ENCODE measurements around the gene KCNIP4.

Gene KCNIP4

DNA sequence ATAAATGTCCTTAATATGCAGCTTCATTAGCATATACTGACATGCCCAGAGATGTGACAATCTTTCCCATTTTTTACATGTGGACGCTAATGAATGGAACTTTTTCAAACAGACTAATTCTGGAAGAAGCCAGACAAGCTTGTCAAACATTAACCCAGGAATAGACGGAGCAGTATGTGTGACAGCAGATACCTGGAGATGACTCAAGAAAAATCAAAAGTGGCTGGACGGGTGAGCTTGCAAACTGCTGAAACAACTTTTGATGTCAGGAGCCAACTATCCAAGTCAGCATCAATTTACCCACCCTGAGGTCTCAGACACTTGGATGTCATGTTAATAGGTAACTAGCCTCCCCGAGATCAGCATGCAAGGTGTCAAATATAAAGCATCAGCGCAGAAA, 1065.3 kb downstream of the KCNIP4 start:
- Mint-ChIP-seq H3K4me1 (no peaks in the 10 kb centered on the region), H3K27ac (no peak overlapping the region), H3K27me3 (no peaks in the 10 kb centered on the region), H3K4me3 (no peak overlapping the region), H3K36me3 (ENCODE audit: low read depth) (no peaks in the 10 kb centered on the region), H3K9me3 (peaks cover 13% of the 10 kb centered on the region)
- ATAC-seq (no peak), DNase-seq (no peak)

DNA sequence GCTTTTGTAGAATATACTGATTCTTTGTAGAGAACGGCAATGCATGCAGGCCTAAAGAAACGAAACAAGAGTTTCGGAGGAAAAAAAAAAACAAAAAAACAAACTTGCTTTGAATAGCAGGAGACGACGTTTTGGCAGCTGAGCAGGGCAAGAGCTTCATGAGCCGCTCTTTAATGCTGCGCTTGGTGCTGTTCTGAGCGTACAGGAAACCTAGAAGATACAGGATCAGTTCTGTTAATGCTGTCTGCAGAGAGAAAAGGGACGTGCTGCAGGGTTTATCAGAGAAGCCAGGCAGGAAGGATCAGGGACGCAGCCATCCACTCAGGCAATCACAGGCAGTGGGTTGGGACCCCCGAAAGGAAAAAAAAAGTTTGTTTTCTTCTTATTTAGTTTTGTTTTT, 1066.1 kb downstream of the KCNIP4 start:
- Mint-ChIP-seq H3K4me1 (no peaks in the 10 kb centered on the region), H3K36me3 (ENCODE audit: low read depth) (no peaks in the 10 kb centered on the region)

DNA sequence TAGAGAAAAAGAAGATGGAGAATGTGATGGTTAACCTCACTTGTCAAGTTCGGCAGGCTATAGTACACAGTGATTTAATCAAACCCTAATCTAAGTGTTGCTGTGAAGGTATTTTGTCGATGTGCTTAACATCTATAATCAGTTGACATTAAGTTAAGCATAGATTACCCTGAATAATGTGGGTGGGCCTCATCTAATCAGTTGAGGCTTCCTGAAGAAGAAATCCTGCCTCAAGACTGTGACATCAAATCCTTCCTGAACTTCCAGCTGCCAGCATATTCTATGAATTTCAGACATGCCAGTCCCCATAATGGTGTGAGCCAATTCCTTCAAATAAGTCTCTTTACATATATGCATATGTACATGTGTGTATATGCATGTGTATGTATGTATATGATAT, 1066.9 kb downstream of the KCNIP4 start:
- ATAC-seq = no peak
- H3K27ac Mint-ChIP-seq = no peak overlapping the region
- H3K9me3 Mint-ChIP-seq = peaks cover 13% of the 10 kb centered on the region
- no peak for DNase-seq
- H3K4me3 Mint-ChIP-seq = no peak overlapping the region
- H3K27me3 Mint-ChIP-seq = no peaks in the 10 kb centered on the region
- no peaks in the 10 kb centered on the region for H3K36me3 Mint-ChIP-seq (ENCODE audit: low read depth)
- H3K4me1 Mint-ChIP-seq = no peaks in the 10 kb centered on the region

More for the DNA sequence above, 1066.1 kb downstream of the KCNIP4 start:
- Mint-ChIP-seq H3K27me3 (no peaks in the 10 kb centered on the region), H3K4me3 (no peak overlapping the region), H3K9me3 (peaks cover 13% of the 10 kb centered on the region), H3K27ac (no peak overlapping the region)
- ATAC-seq (no peak), DNase-seq (no peak)

DNA sequence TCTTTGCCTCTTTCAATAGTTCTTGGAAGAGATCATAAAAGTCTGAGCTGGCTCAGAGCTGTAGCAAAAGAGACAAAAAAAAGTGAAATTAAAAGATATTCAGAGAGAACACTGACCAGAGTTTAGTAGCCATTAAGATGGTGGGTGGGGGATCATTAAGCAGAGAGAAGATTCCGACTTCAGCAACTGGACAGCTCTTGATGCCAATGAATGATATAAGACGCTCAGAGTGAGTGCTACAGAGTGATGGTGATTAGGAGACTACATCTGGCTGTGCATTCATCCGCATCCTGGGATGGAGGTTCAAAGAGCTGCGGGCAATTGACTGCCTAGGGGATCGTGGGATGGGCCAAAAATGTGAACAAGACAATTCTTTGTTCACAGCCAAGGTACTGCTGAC, 1069.8 kb downstream of the KCNIP4 start:
- H3K9me3 Mint-ChIP-seq = peaks cover 7% of the 10 kb centered on the region
- no peak overlapping the region for H3K4me3 Mint-ChIP-seq
- DNase-seq (no peak), ATAC-seq (no peak)
- no peak overlapping the region for H3K27ac Mint-ChIP-seq
- H3K36me3 Mint-ChIP-seq (ENCODE audit: low read depth) = no peaks in the 10 kb centered on the region
- H3K27me3 Mint-ChIP-seq = no peaks in the 10 kb centered on the region
- no peaks in the 10 kb centered on the region for H3K4me1 Mint-ChIP-seq

DNA sequence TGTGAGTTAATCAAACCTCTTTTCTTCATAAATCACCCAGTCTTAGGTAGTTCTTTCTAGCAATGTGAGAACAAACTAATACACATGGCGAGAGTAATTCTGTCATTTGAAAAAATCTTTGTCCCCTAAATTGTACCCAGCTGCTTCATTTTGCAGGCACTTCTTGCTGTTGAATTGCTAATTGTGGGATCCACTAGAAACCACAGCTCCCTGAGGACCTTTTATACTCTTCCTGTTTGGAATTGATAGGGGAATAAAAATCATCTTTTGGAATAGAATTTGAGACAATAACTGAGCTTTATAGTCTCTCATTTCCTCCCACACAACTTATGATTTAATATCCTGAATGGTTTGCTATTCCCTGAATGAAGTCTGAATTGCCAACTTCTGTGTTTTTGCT, 1078.1 kb downstream of the KCNIP4 start:
- DNase-seq (no peak), ATAC-seq (no peak)
- Mint-ChIP-seq H3K27me3 (no peaks in the 10 kb centered on the region), H3K27ac (no peak overlapping the region), H3K9me3 (no peaks in the 10 kb centered on the region), H3K36me3 (ENCODE audit: low read depth) (no peaks in the 10 kb centered on the region), H3K4me1 (peaks cover 6% of the 10 kb centered on the region), H3K4me3 (no peak overlapping the region)

DNA sequence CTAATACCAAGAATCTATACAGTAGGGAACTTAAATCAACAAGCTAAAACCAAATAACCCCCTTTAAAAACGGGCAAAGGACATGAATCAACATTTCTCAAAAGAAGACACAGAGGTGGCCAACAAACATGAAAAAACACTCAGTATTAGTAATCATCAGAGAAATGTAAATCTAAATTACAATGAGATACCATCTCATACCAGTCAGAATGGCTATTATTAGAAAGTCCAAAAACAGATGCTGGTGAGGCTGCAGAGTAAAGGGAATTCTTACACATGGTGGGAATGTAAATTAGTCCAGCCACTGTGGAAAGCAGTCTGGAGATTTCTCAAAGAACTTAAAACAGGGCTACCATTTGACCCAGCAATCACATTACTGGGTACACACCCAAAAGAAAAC, 1080.5 kb downstream of the KCNIP4 start:
- Mint-ChIP-seq H3K4me3 (no peak overlapping the region), H3K27ac (no peak overlapping the region), H3K9me3 (no peaks in the 10 kb centered on the region), H3K36me3 (ENCODE audit: low read depth) (no peaks in the 10 kb centered on the region), H3K4me1 (peaks cover 6% of the 10 kb centered on the region), H3K27me3 (no peaks in the 10 kb centered on the region)
- ATAC-seq (no peak), DNase-seq (no peak)

DNA sequence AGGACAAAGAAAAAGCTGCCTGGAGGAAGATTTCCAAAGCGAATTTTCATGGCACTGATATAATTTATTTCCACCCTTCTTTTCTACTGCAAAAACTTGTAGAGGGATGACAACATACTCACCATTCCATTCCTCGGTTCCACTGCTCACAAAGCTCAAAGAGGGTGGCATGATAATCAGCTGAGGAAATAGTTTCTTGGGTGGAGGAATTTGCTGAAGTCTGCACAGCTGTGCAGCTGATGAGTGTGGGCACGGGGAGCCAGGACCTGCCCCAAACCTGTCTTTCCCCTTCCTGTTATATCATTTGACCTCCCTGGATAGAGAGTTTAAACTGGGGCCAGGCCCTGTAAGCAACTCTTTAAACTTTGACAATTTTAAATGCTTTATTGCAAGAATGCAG, 1087.7 kb downstream of the KCNIP4 start:
- Mint-ChIP-seq H3K27ac (no peak overlapping the region), H3K9me3 (peaks cover 14% of the 10 kb centered on the region), H3K27me3 (no peaks in the 10 kb centered on the region), H3K4me3 (no peak overlapping the region), H3K36me3 (ENCODE audit: low read depth) (no peaks in the 10 kb centered on the region), H3K4me1 (no peaks in the 10 kb centered on the region)
- ATAC-seq (no peak), DNase-seq (no peak)

DNA sequence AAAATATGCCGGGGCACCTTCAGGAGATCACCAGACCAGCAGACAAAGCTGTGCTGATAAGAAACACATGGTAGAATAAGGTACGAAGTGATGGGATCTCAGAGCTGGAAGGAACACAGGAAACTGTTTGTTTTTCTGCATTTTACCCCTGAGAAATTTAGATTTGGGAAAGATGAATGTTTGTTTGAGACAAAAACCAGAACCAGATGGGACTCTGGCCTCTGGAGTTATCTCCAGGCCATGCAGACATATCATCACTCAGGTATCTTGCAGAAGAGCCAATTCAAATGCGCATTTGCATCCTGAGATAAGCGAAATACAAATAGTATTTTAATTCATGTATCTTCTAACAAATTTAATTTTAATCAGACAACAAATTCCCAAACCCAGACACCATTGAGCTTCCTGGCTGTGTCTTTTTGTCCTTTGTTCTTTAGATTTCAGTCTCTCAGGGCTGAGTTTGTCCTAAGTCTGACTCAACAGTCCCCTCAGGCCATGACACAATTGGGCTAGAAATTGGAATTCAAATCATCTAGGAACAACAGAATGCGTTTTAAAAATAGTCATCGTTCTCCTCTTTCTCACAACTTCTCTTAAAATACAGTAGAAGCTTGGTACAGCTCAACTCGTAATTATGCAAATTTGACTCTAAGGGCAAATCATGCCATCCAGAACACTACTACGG, 1089.3 kb downstream of the KCNIP4 start:
- Mint-ChIP-seq H3K27ac (no peak overlapping the region), H3K4me1 (no peaks in the 10 kb centered on the region), H3K9me3 (peaks cover 17% of the 10 kb centered on the region), H3K27me3 (no peaks in the 10 kb centered on the region), H3K36me3 (ENCODE audit: low read depth) (no peaks in the 10 kb centered on the region), H3K4me3 (no peak overlapping the region)
- DNase-seq = no peak
- ATAC-seq = no peak

DNA sequence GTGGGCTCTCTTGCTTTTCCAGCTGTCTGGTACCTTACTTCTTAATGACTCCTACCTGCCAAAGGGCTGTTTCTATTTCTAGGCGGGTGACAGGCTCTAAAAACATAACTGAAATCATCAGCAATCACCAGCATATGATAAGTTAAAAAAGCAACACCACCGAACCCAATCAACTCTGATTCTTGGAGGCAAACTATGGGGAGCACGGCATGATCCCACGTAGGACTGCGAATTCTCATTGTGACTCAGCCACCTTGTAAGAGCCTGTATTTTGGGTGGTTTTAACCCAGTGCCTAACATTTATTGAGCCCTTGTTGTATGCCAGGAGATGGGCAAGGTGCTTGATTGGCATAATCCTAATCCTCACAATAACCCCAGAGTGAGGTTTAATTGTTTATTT, 1091.5 kb downstream of the KCNIP4 start:
- Mint-ChIP-seq H3K27ac (no peak overlapping the region), H3K4me1 (no peaks in the 10 kb centered on the region), H3K9me3 (peaks cover 24% of the 10 kb centered on the region), H3K36me3 (ENCODE audit: low read depth) (peaks cover under 1% of the 10 kb centered on the region), H3K4me3 (no peak overlapping the region), H3K27me3 (no peaks in the 10 kb centered on the region)
- ATAC-seq (no peak), DNase-seq (no peak)

DNA sequence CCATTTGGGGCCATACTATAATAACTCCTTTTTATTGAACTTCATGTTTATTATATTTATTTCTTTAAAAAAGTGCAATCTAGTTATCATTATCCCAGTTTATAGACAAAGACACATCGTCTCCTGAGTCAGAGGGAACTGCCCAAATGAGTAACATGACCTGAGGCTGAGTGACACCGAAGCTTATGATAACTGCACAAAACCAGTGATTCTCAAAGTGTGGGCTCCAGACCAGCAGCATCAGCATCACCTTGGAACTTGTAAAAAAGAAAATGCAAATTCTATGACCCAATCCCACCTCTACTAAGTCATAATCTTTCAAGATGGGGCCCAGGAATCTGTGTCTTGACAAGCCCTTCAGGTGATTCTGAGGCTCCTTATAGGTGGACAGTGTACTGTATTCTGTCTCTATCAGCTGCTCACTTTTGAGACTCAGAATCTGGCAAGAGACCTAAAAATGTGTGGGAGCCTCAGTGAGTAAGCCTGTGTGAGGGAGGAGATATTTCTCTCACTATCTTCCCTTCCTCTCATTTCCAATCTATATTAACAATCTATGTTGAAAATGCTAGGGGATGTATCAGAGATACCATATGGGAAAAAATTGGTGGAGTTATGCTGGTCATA, 1101.3 kb downstream of the KCNIP4 start:
- Mint-ChIP-seq H3K4me3 (no peak overlapping the region), H3K27me3 (peaks cover 3% of the 10 kb centered on the region), H3K36me3 (ENCODE audit: low read depth) (peaks cover 3% of the 10 kb centered on the region), H3K4me1 (no peaks in the 10 kb centered on the region), H3K27ac (no peak overlapping the region), H3K9me3 (peaks cover 5% of the 10 kb centered on the region)
- DNase-seq = no peak
- no peak for ATAC-seq

DNA sequence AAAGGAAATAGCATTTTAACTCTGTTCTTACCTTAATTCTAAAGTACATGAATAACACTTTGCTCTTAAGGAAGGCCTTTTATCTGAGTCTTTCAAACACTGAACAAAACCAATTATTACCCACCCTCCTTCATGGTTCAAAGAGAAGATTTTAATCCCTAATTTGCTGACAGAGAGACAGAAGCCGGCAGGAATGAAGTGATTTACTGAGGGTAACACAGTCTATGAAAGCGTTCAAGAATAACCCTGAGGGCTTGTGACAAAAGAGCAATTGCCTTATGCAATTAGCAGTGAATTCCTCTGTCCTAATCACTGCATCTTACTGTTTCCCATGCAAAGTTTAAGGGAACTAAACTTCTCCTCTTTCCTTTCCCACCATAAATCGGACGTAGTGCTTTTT, 1104.3 kb downstream of the KCNIP4 start:
- Mint-ChIP-seq H3K4me1 (no peaks in the 10 kb centered on the region), H3K27me3 (peaks cover 3% of the 10 kb centered on the region), H3K36me3 (ENCODE audit: low read depth) (no peaks in the 10 kb centered on the region)

DNA sequence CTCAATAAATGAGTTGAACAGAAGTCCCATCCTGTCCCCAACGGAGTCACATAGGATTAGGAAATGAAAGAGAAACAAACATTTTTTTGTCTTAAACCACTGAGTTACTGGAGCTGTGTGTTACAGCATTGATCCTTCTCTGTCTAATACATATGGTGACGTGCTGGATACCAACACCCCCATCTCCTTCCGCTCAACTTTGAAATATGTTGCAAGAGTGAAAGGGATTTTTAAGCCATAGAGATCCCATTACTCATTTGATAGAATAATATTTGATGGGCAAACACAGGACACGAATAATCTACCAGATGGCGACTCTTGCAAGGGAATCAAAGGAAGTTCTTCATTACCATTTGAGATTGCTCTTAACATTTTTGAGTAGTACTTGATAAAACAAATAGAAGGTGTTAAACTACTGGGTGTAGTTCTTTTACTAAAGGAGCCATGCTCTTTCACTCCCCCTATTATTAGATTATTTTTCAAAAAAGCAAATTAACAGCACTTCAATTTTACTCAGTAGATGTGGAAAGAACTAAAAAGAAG, 1107.9 kb downstream of the KCNIP4 start:
- ATAC-seq (no peak), DNase-seq (no peak)
- peaks cover 5% of the 10 kb centered on the region for H3K9me3 Mint-ChIP-seq
- H3K27me3 Mint-ChIP-seq = no peaks in the 10 kb centered on the region
- H3K4me3 Mint-ChIP-seq = no peak overlapping the region
- H3K4me1 Mint-ChIP-seq = no peaks in the 10 kb centered on the region
- H3K36me3 Mint-ChIP-seq (ENCODE audit: low read depth) = no peaks in the 10 kb centered on the region
- no peak overlapping the region for H3K27ac Mint-ChIP-seq

More for the DNA sequence above, 1104.3 kb downstream of the KCNIP4 start:
- no peak for ATAC-seq
- Mint-ChIP-seq H3K4me3 (no peak overlapping the region), H3K9me3 (peaks cover 9% of the 10 kb centered on the region), H3K27ac (no peak overlapping the region)
- no peak for DNase-seq

DNA sequence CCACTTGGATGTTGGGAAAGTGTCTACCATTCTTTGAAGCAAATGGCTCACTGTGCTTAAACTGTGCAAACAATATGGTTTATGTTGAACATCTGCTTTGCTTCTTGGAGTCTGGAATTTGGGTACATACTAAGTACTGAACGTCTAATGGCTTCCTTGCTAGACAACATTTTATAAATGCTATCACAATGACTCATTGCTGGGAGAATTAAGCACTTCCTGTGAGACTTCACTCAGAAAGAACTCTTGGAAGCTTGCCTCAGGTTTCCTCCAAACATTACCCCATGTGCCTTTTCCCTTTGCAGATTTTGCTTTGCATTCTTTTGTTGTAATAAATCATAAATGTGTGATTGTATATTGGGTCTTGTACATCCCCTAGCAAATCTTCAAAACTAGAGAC, 1108.6 kb downstream of the KCNIP4 start:
- H3K4me1 Mint-ChIP-seq = no peaks in the 10 kb centered on the region
- H3K27me3 Mint-ChIP-seq = no peaks in the 10 kb centered on the region
- ATAC-seq (no peak), DNase-seq (no peak)
- H3K9me3 Mint-ChIP-seq = peaks cover 5% of the 10 kb centered on the region
- no peaks in the 10 kb centered on the region for H3K36me3 Mint-ChIP-seq (ENCODE audit: low read depth)
- H3K27ac Mint-ChIP-seq = no peak overlapping the region
- H3K4me3 Mint-ChIP-seq = no peak overlapping the region

DNA sequence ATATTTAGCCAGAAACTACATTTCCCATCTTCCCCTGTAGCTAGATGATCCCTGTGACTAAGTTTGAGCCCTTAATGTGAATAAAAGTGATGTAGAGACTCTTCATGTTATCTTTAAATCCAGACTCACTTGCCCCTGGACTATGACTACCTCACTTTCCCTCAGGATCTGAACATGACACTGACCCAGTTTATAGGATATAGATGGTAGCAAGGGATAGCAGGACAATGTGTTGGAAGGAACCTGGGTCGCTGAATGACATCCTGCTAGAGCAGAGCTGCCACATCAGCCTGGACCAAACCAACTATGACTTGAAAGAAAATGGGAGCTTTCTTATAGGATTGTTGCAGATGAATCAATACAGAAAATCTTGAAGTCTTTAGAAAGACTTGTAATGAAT, 1110.1 kb downstream of the KCNIP4 start:
- no peak for DNase-seq
- ATAC-seq = no peak
- Mint-ChIP-seq H3K4me1 (no peaks in the 10 kb centered on the region), H3K9me3 (peaks cover 5% of the 10 kb centered on the region), H3K27me3 (no peaks in the 10 kb centered on the region), H3K36me3 (ENCODE audit: low read depth) (no peaks in the 10 kb centered on the region), H3K27ac (no peak overlapping the region), H3K4me3 (no peak overlapping the region)

DNA sequence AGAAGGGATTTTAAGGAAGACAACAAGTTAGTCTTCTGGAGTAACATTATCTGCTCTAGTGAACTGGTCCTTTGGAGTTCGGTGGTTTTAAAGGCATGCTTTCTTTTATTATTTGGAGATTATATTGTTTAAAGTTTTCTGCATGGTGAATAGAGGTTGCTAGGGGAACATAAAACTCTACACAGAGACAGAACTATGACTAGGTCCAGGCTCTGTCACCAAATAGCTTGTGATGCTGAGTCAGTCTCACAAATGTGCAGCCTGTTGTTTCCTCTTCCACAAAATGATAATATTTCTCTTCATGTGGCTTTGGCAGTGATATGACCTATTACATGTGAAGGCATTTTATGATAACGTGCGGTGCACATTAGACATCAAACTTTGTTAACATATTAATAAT, 1115.7 kb downstream of the KCNIP4 start:
- Mint-ChIP-seq H3K27me3 (no peaks in the 10 kb centered on the region), H3K36me3 (ENCODE audit: low read depth) (no peaks in the 10 kb centered on the region), H3K27ac (no peak overlapping the region), H3K4me3 (no peak overlapping the region), H3K9me3 (no peaks in the 10 kb centered on the region), H3K4me1 (no peaks in the 10 kb centered on the region)
- ATAC-seq (no peak), DNase-seq (no peak)
